Lung (tissue), 12 donors: ENCODE data around the gene PDE2A. TPM values are rescaled to one million over a fixed set of nuclear protein-coding genes. Genes with fewer than 3 reads are reported as not detected.

Experiments used
- ATAC-seq: fragments of 200-7000 bp; cut with Tn5 transposase; one replicate; pipeline ENCODE4 v1.9.1; 2020; ENCODE audit warnings: moderate number of reproducible peaks; ENCODE audit not compliant: insufficient read depth, low FRiP score
- DNase-seq, 3 donors: peaks; one replicate each; pipeline ENCODE4 v3.0.0-alpha.2; 2013 to 2017
- H3K27ac ChIP-seq, 2 donors: one replicate each; pipeline ENCODE4 v1.5.1; 2013; ENCODE audit warnings: mild to moderate bottlenecking in 2 of 2, moderate library complexity in 2 of 2, control low read depth in 1 of 2, inconsistent platforms in 1 of 2, low read depth in 1 of 2, low read length in 1 of 2
- H3K27me3 ChIP-seq, 3 donors: one replicate each; pipeline ENCODE4 v1.5.1; 2013; ENCODE audit warnings: low read length in 2 of 3; ENCODE audit not compliant: control insufficient read depth in 3 of 3, insufficient read depth in 3 of 3
- H3K36me3 ChIP-seq, 4 donors: one replicate each; pipeline ENCODE4 v1.5.1; 2013; ENCODE audit warnings: low read length in 4 of 4, mild to moderate bottlenecking in 1 of 4, moderate library complexity in 1 of 4; ENCODE audit not compliant: control insufficient read depth in 4 of 4, insufficient read depth in 4 of 4
- H3K4me1 ChIP-seq, 5 donors: one replicate each; pipeline ENCODE4 v1.5.1; 2013; ENCODE audit warnings: low read length in 5 of 5, mild to moderate bottlenecking in 2 of 5, moderate library complexity in 1 of 5; ENCODE audit not compliant: control insufficient read depth in 5 of 5, insufficient read depth in 5 of 5
- H3K4me3 ChIP-seq: one replicate; pipeline ENCODE4 v1.5.1; 2013; ENCODE audit warnings: mild to moderate bottlenecking, control low read depth, moderate library complexity
- H3K9ac ChIP-seq, 2 donors: one replicate each; pipeline ENCODE4 v1.5.1; 2013; ENCODE audit warnings: low read length in 2 of 2, control low read depth in 1 of 2; ENCODE audit not compliant: insufficient read depth in 1 of 2
- H3K9me3 ChIP-seq, 4 donors: one replicate each; pipeline ENCODE4 v1.5.1; 2013; ENCODE audit warnings: low read length in 3 of 4, mild to moderate bottlenecking in 1 of 4, moderate library complexity in 1 of 4; ENCODE audit not compliant: control insufficient read depth in 4 of 4, insufficient read depth in 3 of 4
- CTCF ChIP-seq: IDR thresholded peaks from 2 replicates; pipeline ENCODE4 v1.5.1; 2012; ENCODE audit warnings: mild to moderate bottlenecking; ENCODE audit errors: control extremely low read depth, extremely low read depth
- WGBS, 2 donors: extraction: QIAGEN DNeasy Blood & Tissue Kit; methylation state at CpG; one replicate each; pipeline ENCODE4 v1.1.7; 2013; 5-methylcytosine and 5-hydroxymethylcytosine counted together
- polyA plus RNA-seq, 2 donors: library from polyadenylated mRNA; stranded (reverse); fragments of 200-250 nt; gene quantifications; one replicate each; pipeline ENCODE4 v1.2.1, GENCODE V29; 2013
- total RNA-seq, 2 donors: library from RNA; depleted of rRNA in 1 of 2; stranded (reverse); fragments of >200 nt in 1 of 2; gene quantifications; one replicate each; pipeline ENCODE4 v1.2.1, GENCODE V29; 2014 to 2021
- donor health status: control.
- donor health status: control.
- donor health status: Bipolar disorder and iron deficiency.
- donor health status: healthy.
- donor health status: DM: yes; HTN: yes; CAD: no.

Gene PDE2A
- total and polyA plus RNA-seq, 4 donors = 7.7 to 20.5 (median 12.7) TPM

DNA sequence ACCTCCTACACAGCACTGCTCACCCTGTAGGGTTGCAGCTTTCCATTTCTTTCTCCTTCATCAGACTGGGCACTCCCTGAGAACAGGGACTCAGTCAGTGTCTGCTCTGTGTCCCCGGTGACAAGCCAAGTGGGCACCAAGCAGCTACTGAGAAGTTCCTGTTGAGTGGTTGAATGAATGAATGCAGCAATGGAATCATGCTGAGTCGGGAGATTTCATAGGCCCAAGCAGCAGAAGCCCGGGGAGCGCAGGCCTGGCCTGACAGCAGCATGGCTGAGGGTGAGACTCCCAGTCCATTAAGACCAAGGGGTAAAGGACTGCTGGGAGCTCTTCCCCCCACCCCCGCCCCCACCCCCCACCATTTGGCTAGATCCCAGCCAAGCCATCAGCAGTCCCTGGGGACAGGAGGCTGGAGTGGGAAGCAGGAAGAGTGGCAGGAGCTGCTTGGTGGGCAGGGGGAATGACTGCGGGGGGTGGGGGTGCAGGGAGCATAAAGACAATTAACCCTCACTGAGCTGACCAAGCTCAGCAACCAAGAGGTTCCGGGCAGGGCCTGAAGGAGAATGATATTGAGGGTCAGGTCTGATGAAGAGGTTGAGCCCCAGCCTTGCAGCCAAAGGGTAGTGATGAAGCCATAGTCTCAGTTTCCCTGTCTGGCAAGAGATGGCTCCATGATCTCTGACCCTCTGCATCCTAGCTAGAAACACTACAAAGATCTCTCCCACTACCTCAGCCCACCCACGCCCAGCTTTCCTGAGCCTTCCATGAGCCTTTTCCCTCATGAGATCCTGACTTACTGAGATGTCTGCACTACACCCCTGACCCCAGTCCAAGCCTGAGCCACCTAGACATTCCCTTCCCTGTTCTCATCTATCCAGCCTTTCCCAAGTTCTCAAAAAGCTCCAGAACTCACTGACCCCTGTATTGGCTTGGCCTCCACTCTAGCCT is 2.8 kb downstream of the PDE2A start:
- TF ChIP-seq CTCF = no peak
- Histone ChIP-seq H3K27me3 (peaks cover 0 to 45% (median 29%) of the 10 kb centered on the region in 3 donors), H3K9me3 (peaks cover 0 to 10% (median 2%) of the 10 kb centered on the region in 4 donors), H3K27ac (no peak overlapping the region), H3K9ac (no peak overlapping the region), H3K4me1 (no peaks in the 10 kb centered on the region), H3K4me3 (no peak overlapping the region), H3K36me3 (no peaks in the 10 kb centered on the region)
- 56 to 64% methylated on average over 8 of the region's 8 CpGs for WGBS, 2 donors
- ATAC-seq (no peak), DNase-seq (no peak)

DNA sequence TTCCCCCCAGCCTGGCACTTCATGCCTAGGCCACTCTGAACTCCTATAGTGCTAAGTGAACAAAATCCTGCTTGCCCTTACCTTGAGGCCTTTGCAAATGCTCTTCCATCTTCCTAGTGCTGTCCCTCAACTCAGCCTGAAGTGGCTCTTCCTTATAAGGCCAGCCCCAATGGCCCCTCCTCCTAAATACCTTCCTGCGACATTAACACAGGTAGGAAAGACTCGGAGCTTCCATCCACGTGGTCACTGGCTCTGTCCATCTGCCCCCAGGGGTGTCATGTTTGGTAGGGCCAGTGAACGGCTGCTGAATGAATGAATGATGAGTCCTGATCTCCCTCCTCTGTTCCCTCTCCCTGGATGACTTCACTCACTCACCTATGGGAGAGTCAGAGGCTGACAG is 4.2 kb downstream of the PDE2A start:
- no peaks in the 10 kb centered on the region for H3K4me1 ChIP-seq
- H3K36me3 ChIP-seq = no peaks in the 10 kb centered on the region
- peaks cover 0 to 10% (median 2%) of the 10 kb centered on the region in 4 donors for H3K9me3 ChIP-seq
- no peak for TF ChIP-seq CTCF
- H3K27ac ChIP-seq = no peak overlapping the region
- H3K4me3 ChIP-seq = no peak overlapping the region
- WGBS, 2 donors = 33 to 45% methylated on average over 4 of the region's 4 CpGs
- no peak for ATAC-seq
- peaks cover 0 to 38% (median 26%) of the 10 kb centered on the region in 3 donors for H3K27me3 ChIP-seq
- DNase-seq = no peak
- no peak overlapping the region for H3K9ac ChIP-seq

DNA sequence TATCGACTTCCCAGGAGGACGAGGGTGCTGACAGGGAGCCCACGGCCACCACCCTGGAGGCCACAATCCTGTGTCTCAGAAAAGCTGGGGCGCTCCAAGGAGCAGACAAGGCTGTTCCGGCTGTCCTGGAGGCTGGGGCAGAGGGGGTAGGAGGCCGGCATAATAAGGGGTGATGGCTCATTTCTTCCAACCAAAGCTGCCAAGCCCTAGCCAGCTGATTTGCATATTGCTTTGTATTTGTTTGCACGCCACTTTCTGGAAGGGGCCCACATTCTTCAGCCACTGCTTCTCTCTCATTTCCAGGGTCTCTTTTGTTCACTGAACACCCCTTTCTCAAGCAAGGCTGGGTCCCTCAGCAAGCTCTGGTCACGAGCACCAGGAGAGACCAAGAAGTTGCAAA is 4.7 kb downstream of the PDE2A start:
- no peak for ATAC-seq
- 70 to 73% methylated on average over 8 of the region's 8 CpGs for WGBS, 2 donors
- peaks cover 0 to 35% (median 22%) of the 10 kb centered on the region in 3 donors for H3K27me3 ChIP-seq

More for the DNA sequence above, 4.7 kb downstream of the PDE2A start:
- H3K9ac ChIP-seq = no peak overlapping the region
- H3K36me3 ChIP-seq = no peaks in the 10 kb centered on the region
- no peak for DNase-seq
- no peak overlapping the region for H3K27ac ChIP-seq
- H3K4me3 ChIP-seq = no peak overlapping the region
- no peak for TF ChIP-seq CTCF
- H3K4me1 ChIP-seq = no peaks in the 10 kb centered on the region
- peaks cover 0 to 10% (median 2%) of the 10 kb centered on the region in 4 donors for H3K9me3 ChIP-seq
